ENCODE results near the gene ATAT1. TPM values are rescaled to one million over a fixed set of nuclear protein-coding genes. Genes with fewer than 3 reads are reported as not detected.
A peak's percentile ranks its signal among the peaks of the same experiment; 100 is the strongest.

ATAT1 gene
- total and polyA plus RNA-seq, 2 of the 13 experiments (the other 11 are each of a cell fraction or from before 2014, with no cell fraction given) = 9.2 to 23.6 TPM

DNA sequence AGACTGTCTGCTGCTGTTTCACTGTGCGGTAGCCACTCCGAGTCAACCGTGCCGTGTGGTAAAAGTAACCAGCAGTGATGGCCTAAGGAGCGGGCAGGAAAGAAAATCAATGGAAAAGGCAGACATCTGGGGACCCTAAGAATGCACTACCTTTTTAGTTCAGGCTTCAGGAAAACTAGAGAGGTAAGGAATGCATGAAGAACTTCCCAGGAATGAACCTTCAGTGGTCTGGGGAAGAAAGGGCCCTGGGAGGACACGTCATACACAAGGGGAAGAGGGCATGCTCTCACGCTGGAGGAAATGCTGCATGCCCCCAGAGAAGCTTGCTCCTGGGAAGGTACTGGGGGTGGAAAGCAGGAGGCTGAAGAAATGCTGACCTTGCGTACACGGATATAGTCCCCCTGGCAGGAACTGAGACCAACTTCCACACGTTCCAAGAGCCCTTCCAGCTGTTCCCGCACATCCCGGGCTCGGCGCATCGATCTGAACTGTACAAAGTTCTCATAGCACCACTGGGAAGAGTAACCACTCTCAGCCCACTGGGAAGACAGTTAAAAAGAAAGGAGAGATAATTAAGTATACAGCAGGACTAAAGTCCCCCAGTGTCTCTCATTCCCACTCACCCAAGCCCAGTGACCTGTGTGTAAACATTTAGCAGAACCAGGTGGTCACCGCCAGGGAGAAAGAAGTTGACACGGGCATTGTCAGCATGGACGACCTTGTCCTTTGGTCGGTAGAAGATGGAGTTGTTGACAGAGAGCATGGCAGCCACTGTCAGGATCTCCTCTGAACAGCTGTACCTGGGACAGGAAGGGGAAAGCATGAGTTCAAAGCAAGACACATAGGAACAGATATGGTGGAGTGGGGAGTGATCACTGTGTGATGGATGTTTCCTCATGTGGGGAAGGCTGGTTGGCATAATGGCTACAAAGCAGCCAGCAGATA lies 28.4 kb downstream of the ATAT1 start (continued):
- TF ChIP-seq, protein P1, sequence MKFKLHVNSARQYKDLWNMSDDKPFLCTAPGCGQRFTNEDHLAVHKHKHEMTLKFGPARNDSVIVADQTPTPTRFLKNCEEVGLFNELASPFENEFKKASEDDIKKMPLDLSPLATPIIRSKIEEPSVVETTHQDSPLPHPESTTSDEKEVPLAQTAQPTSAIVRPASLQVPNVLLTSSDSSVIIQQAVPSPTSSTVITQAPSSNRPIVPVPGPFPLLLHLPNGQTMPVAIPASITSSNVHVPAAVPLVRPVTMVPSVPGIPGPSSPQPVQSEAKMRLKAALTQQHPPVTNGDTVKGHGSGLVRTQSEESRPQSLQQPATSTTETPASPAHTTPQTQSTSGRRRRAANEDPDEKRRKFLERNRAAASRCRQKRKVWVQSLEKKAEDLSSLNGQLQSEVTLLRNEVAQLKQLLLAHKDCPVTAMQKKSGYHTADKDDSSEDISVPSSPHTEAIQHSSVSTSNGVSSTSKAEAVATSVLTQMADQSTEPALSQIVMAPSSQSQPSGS (CRISPR knock-in tag; IDR thresholded peaks at IDR 0.05) = peak; percentile 89
- TF ChIP-seq, protein P2, sequence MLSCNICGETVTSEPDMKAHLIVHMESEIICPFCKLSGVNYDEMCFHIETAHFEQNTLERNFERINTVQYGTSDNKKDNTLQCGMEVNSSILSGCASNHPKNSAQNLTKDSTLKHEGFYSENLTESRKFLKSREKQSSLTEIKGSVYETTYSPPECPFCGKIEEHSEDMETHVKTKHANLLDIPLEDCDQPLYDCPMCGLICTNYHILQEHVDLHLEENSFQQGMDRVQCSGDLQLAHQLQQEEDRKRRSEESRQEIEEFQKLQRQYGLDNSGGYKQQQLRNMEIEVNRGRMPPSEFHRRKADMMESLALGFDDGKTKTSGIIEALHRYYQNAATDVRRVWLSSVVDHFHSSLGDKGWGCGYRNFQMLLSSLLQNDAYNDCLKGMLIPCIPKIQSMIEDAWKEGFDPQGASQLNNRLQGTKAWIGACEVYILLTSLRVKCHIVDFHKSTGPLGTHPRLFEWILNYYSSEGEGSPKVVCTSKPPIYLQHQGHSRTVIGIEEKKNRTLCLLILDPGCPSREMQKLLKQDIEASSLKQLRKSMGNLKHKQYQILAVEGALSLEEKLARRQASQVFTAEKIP (CRISPR knock-in tag; IDR thresholded peaks at IDR 0.05; ENCODE audit: borderline replicate concordance) = no peak
- TF ChIP-seq ZNF792 (CRISPR knock-in tag; IDR thresholded peaks at IDR 0.05) (peak; percentile 97), MXI1 (IDR thresholded peaks at IDR 0.05; ENCODE audit: borderline replicate concordance, low read depth, low read length) (peak; percentile 98; the same call in 2 of the 3 replicates), PAF1 (CRISPR knock-in tag; IDR thresholded peaks at IDR 0.05) (no peak), GABPB1 (CRISPR knock-in tag; IDR thresholded peaks at IDR 0.05) (peak; percentile 58; the same call in 1 of the 2 replicates), CREM (IDR thresholded peaks at IDR 0.05) (peak; percentile 75), CREM (CRISPR knock-in tag; IDR thresholded peaks at IDR 0.05) (no peak)
- TF ChIP-seq, protein P3, sequence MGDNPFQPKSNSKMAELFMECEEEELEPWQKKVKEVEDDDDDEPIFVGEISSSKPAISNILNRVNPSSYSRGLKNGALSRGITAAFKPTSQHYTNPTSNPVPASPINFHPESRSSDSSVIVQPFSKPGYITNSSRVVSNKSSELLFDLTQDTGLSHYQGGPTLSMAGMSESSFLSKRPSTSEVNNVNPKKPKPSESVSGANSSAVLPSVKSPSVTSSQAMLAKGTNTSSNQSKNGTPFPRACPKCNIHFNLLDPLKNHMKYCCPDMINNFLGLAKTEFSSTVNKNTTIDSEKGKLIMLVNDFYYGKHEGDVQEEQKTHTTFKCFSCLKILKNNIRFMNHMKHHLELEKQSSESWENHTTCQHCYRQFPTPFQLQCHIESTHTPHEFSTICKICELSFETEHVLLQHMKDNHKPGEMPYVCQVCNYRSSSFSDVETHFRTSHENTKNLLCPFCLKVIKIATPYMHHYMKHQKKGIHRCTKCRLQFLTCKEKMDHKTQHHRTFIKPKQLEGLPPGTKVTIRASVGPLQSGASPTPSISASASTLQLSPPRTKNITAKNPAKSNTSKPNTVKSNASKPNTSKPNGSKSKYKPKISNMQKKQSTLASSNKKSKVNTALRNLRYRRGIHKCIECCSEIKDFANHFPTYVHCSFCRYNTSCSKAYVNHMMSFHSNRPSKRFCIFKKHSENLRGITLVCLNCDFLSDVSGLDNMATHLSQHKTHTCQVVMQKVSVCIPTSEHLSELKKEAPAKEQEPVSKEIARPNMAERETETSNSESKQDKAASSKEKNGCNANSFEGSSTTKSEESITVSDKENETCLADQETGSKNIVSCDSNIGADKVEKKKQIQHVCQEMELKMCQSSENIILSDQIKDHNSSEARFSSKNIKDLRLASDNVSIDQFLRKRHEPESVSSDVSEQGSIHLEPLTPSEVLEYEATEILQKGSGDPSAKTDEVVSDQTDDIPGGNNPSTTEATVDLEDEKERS (CRISPR knock-in tag; IDR thresholded peaks at IDR 0.05) = peak; percentile 25; the same call in 1 of the 2 replicates
- TF ChIP-seq, protein P4, sequence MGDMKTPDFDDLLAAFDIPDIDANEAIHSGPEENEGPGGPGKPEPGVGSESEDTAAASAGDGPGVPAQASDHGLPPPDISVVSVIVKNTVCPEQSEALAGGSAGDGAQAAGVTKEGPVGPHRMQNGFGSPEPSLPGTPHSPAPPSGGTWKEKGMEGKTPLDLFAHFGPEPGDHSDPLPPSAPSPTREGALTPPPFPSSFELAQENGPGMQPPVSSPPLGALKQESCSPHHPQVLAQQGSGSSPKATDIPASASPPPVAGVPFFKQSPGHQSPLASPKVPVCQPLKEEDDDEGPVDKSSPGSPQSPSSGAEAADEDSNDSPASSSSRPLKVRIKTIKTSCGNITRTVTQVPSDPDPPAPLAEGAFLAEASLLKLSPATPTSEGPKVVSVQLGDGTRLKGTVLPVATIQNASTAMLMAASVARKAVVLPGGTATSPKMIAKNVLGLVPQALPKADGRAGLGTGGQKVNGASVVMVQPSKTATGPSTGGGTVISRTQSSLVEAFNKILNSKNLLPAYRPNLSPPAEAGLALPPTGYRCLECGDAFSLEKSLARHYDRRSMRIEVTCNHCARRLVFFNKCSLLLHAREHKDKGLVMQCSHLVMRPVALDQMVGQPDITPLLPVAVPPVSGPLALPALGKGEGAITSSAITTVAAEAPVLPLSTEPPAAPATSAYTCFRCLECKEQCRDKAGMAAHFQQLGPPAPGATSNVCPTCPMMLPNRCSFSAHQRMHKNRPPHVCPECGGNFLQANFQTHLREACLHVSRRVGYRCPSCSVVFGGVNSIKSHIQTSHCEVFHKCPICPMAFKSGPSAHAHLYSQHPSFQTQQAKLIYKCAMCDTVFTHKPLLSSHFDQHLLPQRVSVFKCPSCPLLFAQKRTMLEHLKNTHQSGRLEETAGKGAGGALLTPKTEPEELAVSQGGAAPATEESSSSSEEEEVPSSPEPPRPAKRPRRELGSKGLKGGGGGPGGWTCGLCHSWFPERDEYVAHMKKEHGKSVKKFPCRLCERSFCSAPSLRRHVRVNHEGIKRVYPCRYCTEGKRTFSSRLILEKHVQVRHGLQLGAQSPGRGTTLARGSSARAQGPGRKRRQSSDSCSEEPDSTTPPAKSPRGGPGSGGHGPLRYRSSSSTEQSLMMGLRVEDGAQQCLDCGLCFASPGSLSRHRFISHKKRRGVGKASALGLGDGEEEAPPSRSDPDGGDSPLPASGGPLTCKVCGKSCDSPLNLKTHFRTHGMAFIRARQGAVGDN (CRISPR knock-in tag; IDR thresholded peaks at IDR 0.05) = peak; percentile 80
- TF ChIP-seq, protein P5, sequence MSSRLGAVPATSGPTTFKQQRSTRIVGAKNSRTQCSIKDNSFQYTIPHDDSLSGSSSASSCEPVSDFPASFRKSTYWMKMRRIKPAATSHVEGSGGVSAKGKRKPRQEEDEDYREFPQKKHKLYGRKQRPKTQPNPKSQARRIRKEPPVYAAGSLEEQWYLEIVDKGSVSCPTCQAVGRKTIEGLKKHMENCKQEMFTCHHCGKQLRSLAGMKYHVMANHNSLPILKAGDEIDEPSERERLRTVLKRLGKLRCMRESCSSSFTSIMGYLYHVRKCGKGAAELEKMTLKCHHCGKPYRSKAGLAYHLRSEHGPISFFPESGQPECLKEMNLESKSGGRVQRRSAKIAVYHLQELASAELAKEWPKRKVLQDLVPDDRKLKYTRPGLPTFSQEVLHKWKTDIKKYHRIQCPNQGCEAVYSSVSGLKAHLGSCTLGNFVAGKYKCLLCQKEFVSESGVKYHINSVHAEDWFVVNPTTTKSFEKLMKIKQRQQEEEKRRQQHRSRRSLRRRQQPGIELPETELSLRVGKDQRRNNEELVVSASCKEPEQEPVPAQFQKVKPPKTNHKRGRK (CRISPR knock-in tag; IDR thresholded peaks at IDR 0.05) = no peak
- TF ChIP-seq, protein P6, sequence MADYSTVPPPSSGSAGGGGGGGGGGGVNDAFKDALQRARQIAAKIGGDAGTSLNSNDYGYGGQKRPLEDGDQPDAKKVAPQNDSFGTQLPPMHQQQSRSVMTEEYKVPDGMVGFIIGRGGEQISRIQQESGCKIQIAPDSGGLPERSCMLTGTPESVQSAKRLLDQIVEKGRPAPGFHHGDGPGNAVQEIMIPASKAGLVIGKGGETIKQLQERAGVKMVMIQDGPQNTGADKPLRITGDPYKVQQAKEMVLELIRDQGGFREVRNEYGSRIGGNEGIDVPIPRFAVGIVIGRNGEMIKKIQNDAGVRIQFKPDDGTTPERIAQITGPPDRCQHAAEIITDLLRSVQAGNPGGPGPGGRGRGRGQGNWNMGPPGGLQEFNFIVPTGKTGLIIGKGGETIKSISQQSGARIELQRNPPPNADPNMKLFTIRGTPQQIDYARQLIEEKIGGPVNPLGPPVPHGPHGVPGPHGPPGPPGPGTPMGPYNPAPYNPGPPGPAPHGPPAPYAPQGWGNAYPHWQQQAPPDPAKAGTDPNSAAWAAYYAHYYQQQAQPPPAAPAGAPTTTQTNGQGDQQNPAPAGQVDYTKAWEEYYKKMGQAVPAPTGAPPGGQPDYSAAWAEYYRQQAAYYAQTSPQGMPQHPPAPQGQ (CRISPR knock-in tag; IDR thresholded peaks at IDR 0.05; ENCODE audit: borderline replicate concordance) = peak; percentile 90; the same call in 1 of the 2 replicates
